B cell (primary cell): Measurements from ENCODE around the gene PHF12. TPM values are rescaled to one million over a fixed set of nuclear protein-coding genes. Genes with fewer than 3 reads are reported as not detected.

ENCODE experiments used
- ATAC-seq: fragments of 200-7000 bp; cut with Tn5 transposase; one replicate; pipeline ENCODE4 v1.10.0; 2021; ENCODE audit warnings: low read depth, mild to moderate bottlenecking, moderate number of reproducible peaks, moderate library complexity
- CTCF ChIA-PET: fragments of 350-600 bp; sonication (Branson Sonifier 250); formaldehyde crosslinking; loops from one replicate; lab custom pipeline; 2021; ENCODE audit warnings: antibody characterized with exemption, inconsistent platforms; lab: Charles Lee
- POLR2A ChIA-PET: fragments of 350-600 bp; sonication (Branson Sonifier 250); formaldehyde crosslinking; loops from one replicate; lab custom pipeline; 2021; ENCODE audit warnings: antibody characterized with exemption; lab: Charles Lee
- DNase-seq: peaks from one replicate; pipeline ENCODE4 v3.0.0; 2013
- H2AFZ ChIP-seq: 2 replicates; pipeline ENCODE4 v1.6.1; 2012; ENCODE audit warnings: mild to moderate bottlenecking, low read depth, low read length; ENCODE audit not compliant: insufficient read depth, poor library complexity, severe bottlenecking
- H3K27ac ChIP-seq, 2 donors: 1 replicate in 1 of 2; 2 replicates in 1 of 2; pipeline ENCODE4 v1.5.1; 2012 to 2013; ENCODE audit warnings: low read length in 2 of 2, mild to moderate bottlenecking in 2 of 2, moderate library complexity in 1 of 2
- H3K27me3 ChIP-seq, 4 experiments: fragments of 200-600 bp in 1 of 4; sonication (generic) in 1 of 4; replicated peaks in 1 of 4; 1 replicate in 2 of 4; 2 replicates in 2 of 4; pipeline versions ENCODE4 v1.6.1 to v1.7.0; 2013 to 2016; ENCODE audit warnings: low read length in 3 of 4, mild to moderate bottlenecking in 2 of 4, mixed read lengths in 1 of 4, moderate library complexity in 1 of 4; ENCODE audit not compliant: insufficient read depth in 4 of 4, control insufficient read depth in 3 of 4; ENCODE audit errors: control extremely low read depth in 1 of 4
- H3K36me3 ChIP-seq, 2 experiments: replicated peaks in 1 of 2; 1 replicate in 1 of 2; 2 replicates in 1 of 2; pipeline versions ENCODE4 v1.6.1 to v1.7.1; 2013; ENCODE audit warnings: low read length in 1 of 2; ENCODE audit not compliant: insufficient read depth in 2 of 2, control insufficient read depth in 1 of 2; ENCODE audit errors: control extremely low read depth in 1 of 2, extremely low read depth in 1 of 2
- H3K4me1 ChIP-seq, 2 donors: fragments of 200-600 bp in 1 of 2; sonication (generic) in 1 of 2; 1 replicate in 1 of 2; 2 replicates in 1 of 2; pipeline versions ENCODE4 v1.5.1 to v1.6.1; 2013 to 2017; ENCODE audit warnings: low read length in 2 of 2; ENCODE audit not compliant: control insufficient read depth in 2 of 2, insufficient read depth in 2 of 2
- H3K4me2 ChIP-seq: replicated peaks from 2 replicates; pipeline ENCODE3; 2012; ENCODE audit warnings: mild to moderate bottlenecking, low read depth, low read length; ENCODE audit not compliant: poor library complexity, severe bottlenecking
- H3K4me3 ChIP-seq, 5 experiments: fragments of 200-600 bp in 1 of 5; sonication (generic) in 1 of 5; 1 replicate in 3 of 5; 2 replicates in 2 of 5; pipeline versions ENCODE4 v1.5.1 to v1.7.0; 2011 to 2016; ENCODE audit warnings: low read length in 4 of 5, mild to moderate bottlenecking in 4 of 5, low read depth in 2 of 5, control low read depth in 1 of 5, moderate library complexity in 1 of 5; ENCODE audit not compliant: insufficient read depth in 1 of 5; ENCODE audit errors: control extremely low read depth in 1 of 5, extremely low read depth in 1 of 5
- H3K79me2 ChIP-seq: fragments of 200-600 bp; sonication (generic); one replicate; pipeline ENCODE4 v1.6.0; 2016; ENCODE audit warnings: low read length; ENCODE audit not compliant: control insufficient read depth, insufficient read depth
- H3K9ac ChIP-seq: fragments of 200-600 bp; sonication (generic); 2 replicates; pipeline ENCODE4 v1.6.1; 2017; ENCODE audit warnings: mild to moderate bottlenecking, low read length, moderate library complexity
- H3K9me3 ChIP-seq, 3 donors: one replicate each; pipeline versions ENCODE4 v1.6.1 to v1.7.1; 2013; ENCODE audit warnings: low read length in 2 of 3; ENCODE audit not compliant: control insufficient read depth in 2 of 3, insufficient read depth in 1 of 3; ENCODE audit errors: control extremely low read depth in 1 of 3
- H4K20me1 ChIP-seq: 2 replicates; pipeline ENCODE4 v1.6.0; 2012; ENCODE audit warnings: mild to moderate bottlenecking, low read length; ENCODE audit not compliant: insufficient read depth, control insufficient read depth, poor library complexity, severe bottlenecking
- H3K27ac Mint-ChIP-seq: one replicate; pipeline ENCODE4 v1.8.0; 2021; ENCODE audit warnings: mixed read lengths
- H3K27me3 Mint-ChIP-seq: one replicate; pipeline ENCODE4 v1.8.0; 2021; ENCODE audit warnings: mixed read lengths
- H3K4me1 Mint-ChIP-seq: one replicate; pipeline ENCODE4 v1.8.0; 2021; ENCODE audit warnings: mixed read lengths
- H3K4me3 Mint-ChIP-seq: one replicate; pipeline ENCODE4 v1.8.0; 2021; ENCODE audit warnings: mixed read lengths
- H3K9me3 Mint-ChIP-seq: one replicate; pipeline ENCODE4 v1.8.0; 2022; ENCODE audit warnings: mixed read lengths; ENCODE audit not compliant: insufficient read depth
- EZH2 ChIP-seq: IDR thresholded peaks from 2 replicates; pipeline ENCODE4 v1.6.1; 2012; ENCODE audit warnings: borderline replicate concordance, low read depth, mild to moderate bottlenecking, moderate library complexity, low read length; ENCODE audit not compliant: insufficient read depth, poor library complexity, severe bottlenecking
- WGBS: methylation state at CpG from one replicate; pipeline ENCODE4 v1.1.5; 2013; ENCODE audit warnings: missing lambda C conversion rate; ENCODE audit not compliant: insufficient coverage; 5-methylcytosine and 5-hydroxymethylcytosine counted together
- intact Hi-C: fragments of 100-400 bp; cut with micrococcal nuclease; formaldehyde crosslinking; loops from one replicate; pipeline ENCODE4 v1.10.0; 2022
- polyA plus RNA-seq: library from polyadenylated mRNA; depleted of rRNA; stranded (reverse); fragments of >200 nt; gene quantifications from 2 replicates; pipeline ENCODE4 v1.2.3, GENCODE V29; 2012
- total RNA-seq, 2 donors: library from RNA; stranded (reverse); fragments of 120-200 nt in 1 of 2; gene quantifications; 1 replicate in 1 of 2; 2 replicates in 1 of 2; pipeline versions ENCODE4 v1.2.3 to v1.2.4, GENCODE V29; 2013 to 2022
- TF ChIP-seq, protein P1 (sequence below): fragments of 200-600 bp; IDR thresholded peaks from one replicate; pipeline ENCODE4 v1.8.0; 2022; ENCODE audit warnings: antibody characterized with exemption, mild to moderate bottlenecking

The PHF12 gene
- total and polyA plus RNA-seq, 2 donors (not counting 1 experiment from before 2014, with no cell fraction given) = 116 to 140 TPM

DNA sequence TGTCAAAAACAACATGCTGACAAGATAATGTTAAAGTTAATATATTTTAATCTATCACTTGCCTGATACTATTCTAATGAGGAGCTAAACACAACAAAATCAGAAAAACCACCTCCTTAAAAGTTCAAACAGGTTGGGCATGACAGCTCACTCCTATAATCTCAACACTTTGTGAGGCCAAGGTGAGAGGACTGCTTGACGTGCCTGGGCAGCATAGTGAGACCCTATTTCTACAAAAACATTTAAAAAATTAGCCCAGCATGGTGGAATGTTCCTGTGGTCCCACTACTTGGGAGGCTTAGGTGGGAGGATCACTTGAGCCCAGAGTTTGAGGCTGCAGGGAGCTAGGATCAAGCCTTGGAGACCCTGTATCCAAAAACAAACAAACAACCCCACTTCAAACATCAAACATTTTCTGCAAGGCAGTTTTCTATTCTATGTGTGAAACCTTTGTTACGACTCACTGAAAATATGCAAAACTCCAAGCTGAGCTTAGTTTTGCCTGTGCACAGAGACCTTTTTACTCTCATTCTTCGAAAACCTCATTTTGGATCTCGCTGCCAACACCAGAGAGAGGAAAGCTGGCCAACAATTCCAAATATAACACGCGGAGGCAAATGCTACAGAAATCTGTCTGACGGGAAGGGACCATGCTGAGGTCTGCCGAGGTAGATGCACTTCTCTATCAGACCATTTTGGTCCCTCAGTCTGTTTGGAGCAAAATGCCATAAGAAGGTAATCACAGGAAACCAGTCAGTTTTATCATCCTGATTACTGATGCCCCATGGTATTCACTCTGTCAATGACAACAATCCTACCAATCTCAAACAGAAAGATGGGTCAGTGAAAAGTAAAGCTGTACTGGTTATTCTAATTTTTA, 6.2 kb downstream of the PHF12 start:
- Histone ChIP-seq H4K20me1 (peaks cover 69% of the 10 kb centered on the region), H2AFZ (no peak overlapping the region), H3K27me3 (no peaks in the 10 kb centered on the region), H3K27ac (peak overlapping the region; percentile 15 to 63), H3K36me3 (peaks cover 0 to 13% of the 10 kb centered on the region in 2 experiments), H3K9me3 (no peaks in the 10 kb centered on the region), H3K4me1 (peaks cover 46 to 51% of the 10 kb centered on the region in 2 donors), H3K4me3 (peak overlapping the region in 1 of 5 experiments; percentile 9), H3K79me2 (peaks cover 98% of the 10 kb centered on the region), H3K4me2 (peak overlapping the region; percentile 17), H3K9ac (peak overlapping the region; percentile 3)
- Mint-ChIP-seq H3K4me3 (peak overlapping the region; percentile 61), H3K4me1 (peaks cover 75% of the 10 kb centered on the region), H3K27me3 (no peaks in the 10 kb centered on the region), H3K9me3 (no peaks in the 10 kb centered on the region), H3K27ac (peak overlapping the region; percentile 60)
- ChIA-PET POLR2A (no interaction called here), CTCF (interaction anchor here (1.0 to 2.3 kb wide), 6 partner anchors 18 to 219 kb away, joined by 3 to 14 read pairs (median 4); partner anchors contain the start of gene TLCD1)
- WGBS = 28% methylated on average over 4 of the region's 8 CpGs
- TF ChIP-seq, protein P1, sequence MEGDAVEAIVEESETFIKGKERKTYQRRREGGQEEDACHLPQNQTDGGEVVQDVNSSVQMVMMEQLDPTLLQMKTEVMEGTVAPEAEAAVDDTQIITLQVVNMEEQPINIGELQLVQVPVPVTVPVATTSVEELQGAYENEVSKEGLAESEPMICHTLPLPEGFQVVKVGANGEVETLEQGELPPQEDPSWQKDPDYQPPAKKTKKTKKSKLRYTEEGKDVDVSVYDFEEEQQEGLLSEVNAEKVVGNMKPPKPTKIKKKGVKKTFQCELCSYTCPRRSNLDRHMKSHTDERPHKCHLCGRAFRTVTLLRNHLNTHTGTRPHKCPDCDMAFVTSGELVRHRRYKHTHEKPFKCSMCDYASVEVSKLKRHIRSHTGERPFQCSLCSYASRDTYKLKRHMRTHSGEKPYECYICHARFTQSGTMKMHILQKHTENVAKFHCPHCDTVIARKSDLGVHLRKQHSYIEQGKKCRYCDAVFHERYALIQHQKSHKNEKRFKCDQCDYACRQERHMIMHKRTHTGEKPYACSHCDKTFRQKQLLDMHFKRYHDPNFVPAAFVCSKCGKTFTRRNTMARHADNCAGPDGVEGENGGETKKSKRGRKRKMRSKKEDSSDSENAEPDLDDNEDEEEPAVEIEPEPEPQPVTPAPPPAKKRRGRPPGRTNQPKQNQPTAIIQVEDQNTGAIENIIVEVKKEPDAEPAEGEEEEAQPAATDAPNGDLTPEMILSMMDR = no peak
- TF ChIP-seq EZH2 = no peak
- intact Hi-C loops = no loop called here
- no peak for DNase-seq
- no peak for ATAC-seq

DNA sequence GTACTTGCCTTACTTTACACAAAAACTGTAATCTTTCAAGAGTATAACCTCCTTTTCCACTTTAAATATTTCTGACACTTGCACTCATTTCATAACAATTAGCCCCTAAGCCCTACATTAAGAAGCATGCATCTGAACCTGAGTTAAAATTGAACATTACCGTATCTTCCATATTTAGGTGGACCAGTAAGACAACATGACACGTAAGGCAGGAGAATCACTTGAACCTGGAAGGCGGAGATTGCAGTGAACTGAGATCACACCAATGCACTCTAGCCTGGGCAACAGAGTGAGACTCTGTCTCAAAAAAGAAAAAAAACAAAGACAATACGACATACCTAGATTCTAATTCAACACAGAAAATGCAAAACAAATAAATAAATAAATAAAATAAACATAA, 7.0 kb downstream of the PHF12 start:
- Histone ChIP-seq H3K9ac (no peak overlapping the region), H3K36me3 (peaks cover 0 to 13% of the 10 kb centered on the region in 2 experiments), H2AFZ (no peak overlapping the region), H3K27ac (no peak overlapping the region), H4K20me1 (peaks cover 73% of the 10 kb centered on the region), H3K4me3 (no peak overlapping the region), H3K27me3 (no peaks in the 10 kb centered on the region), H3K9me3 (no peaks in the 10 kb centered on the region), H3K79me2 (peaks cover 99% of the 10 kb centered on the region), H3K4me1 (peaks cover 46 to 58% of the 10 kb centered on the region in 2 donors), H3K4me2 (no peak overlapping the region)
- Mint-ChIP-seq H3K27me3 (no peaks in the 10 kb centered on the region), H3K4me3 (peak overlapping the region; percentile 33), H3K9me3 (no peaks in the 10 kb centered on the region), H3K27ac (peak overlapping the region; percentile 4), H3K4me1 (peaks cover 83% of the 10 kb centered on the region)
- ChIA-PET CTCF (interaction anchor here (1.0 to 1.4 kb wide), 4 partner anchors 21 to 41 kb away, joined by 3 to 5 read pairs (median 3); no protein-coding TSS in a partner anchor), POLR2A (no interaction called here)
- 97% methylated on average over 3 of the region's 4 CpGs for WGBS
- ATAC-seq = no peak
- intact Hi-C loops = no loop called here
- DNase-seq = no peak
- TF ChIP-seq, protein P1 = no peak
- TF ChIP-seq EZH2 = no peak
